Bronchial epithelial cell (primary cell): Measurements from ENCODE around the gene CCDC3. TPM values are rescaled to one million over a fixed set of nuclear protein-coding genes. Genes with fewer than 3 reads are reported as not detected.

Source experiments
- DNase-seq: peaks from one replicate; pipeline ENCODE4 v3.0.0-alpha.2; 2010; ENCODE audit warnings: low read depth
- FAIRE-seq: peaks from 2 replicates; lab custom pipeline; 2011; peaks lifted over from hg19 to GRCh38; lab: Jason Lieb, UNC
- H3K27me3 ChIP-seq: 2 replicates; pipeline ENCODE4 v1.5.1; 2011; ENCODE audit warnings: low read length; ENCODE audit not compliant: control insufficient read depth, insufficient read depth
- H3K36me3 ChIP-seq: 2 replicates; pipeline ENCODE4 v1.5.1; 2011; ENCODE audit warnings: low read length; ENCODE audit not compliant: control insufficient read depth, insufficient read depth
- H3K4me3 ChIP-seq: 2 replicates; pipeline ENCODE4 v1.5.1; 2011; ENCODE audit warnings: mild to moderate bottlenecking, low read depth, low read length, control low read depth
- CTCF ChIP-seq: IDR thresholded peaks from 2 replicates; pipeline ENCODE4 v1.5.1; 2011; ENCODE audit warnings: mild to moderate bottlenecking, moderate library complexity, low read length, control low read depth, inconsistent platforms; ENCODE audit not compliant: insufficient read depth, severe bottlenecking
- total RNA-seq: library from RNA; depleted of rRNA; stranded (reverse); fragments of >200 nt; gene quantifications from 2 replicates; pipeline ENCODE4 v1.2.1, GENCODE V29; 2014

CCDC3 gene
- total RNA-seq, 1 donor from 2014 or later: 1.8 TPM

- Histone ChIP-seq H3K4me3 (no peak overlapping the region), H3K27me3 (no peaks in the 10 kb centered on the region), H3K36me3 (no peaks in the 10 kb centered on the region)
- FAIRE-seq (no peak), DNase-seq (no peak)
- no peak for TF ChIP-seq CTCF
Observed at GRCh38 chr10:12852687-12853086, 148.8 kb downstream of the CCDC3 start.

GRCh38 chr10:12849319-12850181 is 152.0 kb downstream of the CCDC3 start:
- FAIRE-seq (no peak), DNase-seq (peak; percentile 93)
- no peaks in the 10 kb centered on the region for H3K27me3 ChIP-seq
- no peak overlapping the region for H3K4me3 ChIP-seq
- TF ChIP-seq CTCF: no peak
- no peaks in the 10 kb centered on the region for H3K36me3 ChIP-seq

- Histone ChIP-seq H3K4me3 (no peak overlapping the region), H3K27me3 (no peaks in the 10 kb centered on the region), H3K36me3 (no peaks in the 10 kb centered on the region)
- DNase-seq (no peak), FAIRE-seq (no peak)
- TF ChIP-seq CTCF: no peak
Observed at GRCh38 chr10:12848439-12849173, 152.9 kb downstream of the CCDC3 start.

- Histone ChIP-seq H3K4me3 (no peak overlapping the region), H3K27me3 (no peaks in the 10 kb centered on the region), H3K36me3 (no peaks in the 10 kb centered on the region)
- DNase-seq (no peak), FAIRE-seq (no peak)
- peak; percentile 11 for TF ChIP-seq CTCF
Observed at GRCh38 chr10:12847361-12847975, 154.0 kb downstream of the CCDC3 start.

- DNase-seq (peak; percentile 8), FAIRE-seq (no peak)
- Histone ChIP-seq H3K4me3 (no peak overlapping the region), H3K36me3 (no peaks in the 10 kb centered on the region), H3K27me3 (no peaks in the 10 kb centered on the region)
- TF ChIP-seq CTCF: no peak
Observed at GRCh38 chr10:12846718-12847117, 154.8 kb downstream of the CCDC3 start.

Other genes starting within 250 kb of the CCDC3 start
- 57.1 and 98.3 TPM in 2 replicates for gene OPTN, start 98.5 kb upstream of the CCDC3 start, total RNA-seq
- under 0.01 and 0.38 TPM in 2 replicates for gene MCM10, start 159.8 kb upstream of the CCDC3 start, total RNA-seq
- not detected in 2 replicates for gene UCMA, start 232.7 kb upstream of the CCDC3 start, total RNA-seq